SK-N-SH (cell line): ENCODE data around the gene LAMC2. TPM values are rescaled to one million over a fixed set of nuclear protein-coding genes. Genes with fewer than 3 reads are reported as not detected.

ENCODE experiments used
- CTCF ChIA-PET: fragments of 300-600, 350-600 bp; formaldehyde crosslinking; extraction: SDS; loops from one replicate; lab custom pipeline; 2021; lab: Yijun Ruan, JAX
- POLR2A ChIA-PET: fragments of 350-600 bp; sonication (Branson Sonifier 250); formaldehyde crosslinking; extraction: SDS; loops from one replicate; lab custom pipeline; 2020; ENCODE audit warnings: antibody characterized with exemption, inconsistent platforms; lab: Yijun Ruan, JAX
- DNase-seq: peaks from one replicate; pipeline ENCODE4 v3.0.0; 2012
- H2AFZ ChIP-seq: fragments of 200-600 bp; sonication (generic); 2 replicates; pipeline ENCODE4 v1.8.1; 2016; ENCODE audit warnings: antibody characterized with exemption, mild to moderate bottlenecking, low read depth
- H3F3A ChIP-seq: fragments of 200-600 bp; sonication (generic); replicated peaks from 2 replicates; pipeline ENCODE3; 2016; ENCODE audit warnings: antibody characterized with exemption, mild to moderate bottlenecking; ENCODE audit not compliant: insufficient read depth
- H3K27ac ChIP-seq, 2 experiments: fragments of 200-500 bp in 1 of 2; fragments of 200-600 bp in 1 of 2; sonication (Bioruptor generic) in 1 of 2; sonication (generic), shearing (Covaris generic) in 1 of 2; 2 replicates each; pipeline versions ENCODE4 v1.5.1 to v1.6.1; 2014 to 2016; ENCODE audit warnings: low read depth in 2 of 2, inconsistent platforms in 1 of 2, low read length in 1 of 2, mild to moderate bottlenecking in 1 of 2, mixed read lengths in 1 of 2
- H3K27me3 ChIP-seq: fragments of 200-600 bp; sonication (generic), shearing (Covaris generic); 2 replicates; pipeline ENCODE4 v1.6.1; 2016; ENCODE audit warnings: mixed run types; ENCODE audit not compliant: insufficient read depth
- H3K36me3 ChIP-seq, 2 experiments: fragments of 200-500 bp in 1 of 2; fragments of 200-600 bp in 1 of 2; sonication (Bioruptor generic) in 1 of 2; sonication (generic) in 1 of 2; replicated peaks in 1 of 2; 2 replicates each; pipeline versions ENCODE3 to v1.5.1; 2014 to 2016; ENCODE audit warnings: low read length in 1 of 2, mild to moderate bottlenecking in 1 of 2; ENCODE audit not compliant: insufficient read depth in 2 of 2, control insufficient read depth in 1 of 2
- H3K4me1 ChIP-seq, 2 experiments: fragments of 200-500 bp in 1 of 2; fragments of 200-600 bp in 1 of 2; sonication (Bioruptor generic) in 1 of 2; sonication (generic), shearing (Covaris generic) in 1 of 2; 2 replicates each; pipeline versions ENCODE4 v1.5.1 to v1.6.1; 2014 to 2016; ENCODE audit warnings: low read depth in 1 of 2, low read length in 1 of 2, mixed run types in 1 of 2; ENCODE audit not compliant: insufficient read depth in 2 of 2, control insufficient read depth in 1 of 2
- H3K4me2 ChIP-seq: fragments of 200-600 bp; sonication (generic), shearing (Covaris generic); 2 replicates; pipeline ENCODE4 v1.6.1; 2017; ENCODE audit warnings: mixed run types
- H3K4me3 ChIP-seq, 2 experiments: fragments of 200-500 bp in 1 of 2; fragments of 200-600 bp in 1 of 2; sonication (Bioruptor generic) in 1 of 2; sonication (generic), shearing (Covaris generic) in 1 of 2; 2 replicates each; pipeline versions ENCODE4 v1.5.1 to v1.8.1; 2014 to 2016; ENCODE audit warnings: low read depth in 2 of 2, inconsistent platforms in 1 of 2, low read length in 1 of 2, mild to moderate bottlenecking in 1 of 2, mixed read lengths in 1 of 2, moderate library complexity in 1 of 2
- H3K79me2 ChIP-seq: fragments of 200-600 bp; sonication (generic); 2 replicates; pipeline ENCODE4 v1.8.1; 2017; ENCODE audit warnings: mild to moderate bottlenecking; ENCODE audit not compliant: insufficient read depth
- H3K9ac ChIP-seq: fragments of 200-600 bp; sonication (generic); 2 replicates; pipeline ENCODE4 v1.6.1; 2017; ENCODE audit warnings: mixed run types
- H3K9me2 ChIP-seq: fragments of 200-600 bp; sonication (generic); 2 replicates; pipeline ENCODE4 v1.6.1; 2017; ENCODE audit warnings: mixed run types
- H3K9me3 ChIP-seq: fragments of 200-600 bp; sonication (generic); 2 replicates; pipeline ENCODE4 v1.6.1; 2017; ENCODE audit warnings: mixed run types, mild to moderate bottlenecking, moderate library complexity
- H4K20me1 ChIP-seq: fragments of 200-600 bp; sonication (generic); 2 replicates; pipeline ENCODE4 v1.6.1; 2017; ENCODE audit warnings: mild to moderate bottlenecking, mixed run types; ENCODE audit not compliant: insufficient read depth
- ELF1 ChIP-seq: IDR thresholded peaks from 2 replicates; pipeline ENCODE4 v1.4.0; 2012
- FOSL2 ChIP-seq: IDR thresholded peaks from 2 replicates; pipeline ENCODE4 v1.4.0; 2012; ENCODE audit warnings: low read depth, mild to moderate bottlenecking, moderate library complexity, borderline replicate concordance
- FOXJ3 ChIP-seq: sonication (generic); formaldehyde crosslinking; IDR thresholded peaks from 2 replicates; pipeline ENCODE4 v1.5.1; 2020; ENCODE audit warnings: mild to moderate bottlenecking, missing genetic modification reagents
- GABPA ChIP-seq: IDR thresholded peaks from 2 replicates; pipeline ENCODE4 v1.4.0; 2012; ENCODE audit warnings: low read depth, mild to moderate bottlenecking
- MXI1 ChIP-seq: IDR thresholded peaks from 2 replicates; pipeline ENCODE4 v1.6.1; 2012; ENCODE audit warnings: mild to moderate bottlenecking, low read depth, low read length, improper control_type of control experiment
- NFIC ChIP-seq: IDR thresholded peaks from 2 replicates; pipeline ENCODE4 v1.4.0; 2012; ENCODE audit warnings: borderline replicate concordance
- NRF1 ChIP-seq: IDR thresholded peaks from 2 replicates; pipeline ENCODE4 v1.6.1; 2012; ENCODE audit warnings: low read depth, mild to moderate bottlenecking, low read length
- POLR2AphosphoS5 ChIP-seq: IDR thresholded peaks from 2 replicates; pipeline ENCODE4 v1.6.1; 2012; ENCODE audit warnings: low read depth, low read length
- RCOR1 ChIP-seq: fragments of 150-350 bp; IDR thresholded peaks from 2 replicates; pipeline ENCODE4 v1.6.1; 2017; ENCODE audit warnings: antibody characterized with exemption, low read length
- RFX5 ChIP-seq: IDR thresholded peaks from 2 replicates; pipeline ENCODE4 v1.6.1; 2012; ENCODE audit warnings: mild to moderate bottlenecking, improper control_type of control experiment, low read length
- RXRA ChIP-seq: IDR thresholded peaks from 2 replicates; pipeline ENCODE4 v1.4.0; 2012; ENCODE audit warnings: low read depth, mild to moderate bottlenecking, borderline replicate concordance
- SIN3A ChIP-seq: IDR thresholded peaks from 2 replicates; pipeline ENCODE4 v1.6.1; 2012; ENCODE audit warnings: low read depth, mild to moderate bottlenecking, low read length, moderate library complexity, borderline replicate concordance
- SMC3 ChIP-seq: IDR thresholded peaks from 2 replicates; pipeline ENCODE4 v1.6.1; 2012; ENCODE audit warnings: low read depth, low read length, improper control_type of control experiment
- TAF1 ChIP-seq: IDR thresholded peaks from 2 replicates; pipeline ENCODE4 v1.6.1; 2012; ENCODE audit warnings: low read depth, mild to moderate bottlenecking, low read length, moderate library complexity, borderline replicate concordance
- TCF12 ChIP-seq: IDR thresholded peaks from 2 replicates; pipeline ENCODE4 v1.4.0; 2012
- YY1 ChIP-seq: IDR thresholded peaks from 2 replicates; pipeline ENCODE4 v1.4.0; 2012; ENCODE audit warnings: low read depth, mild to moderate bottlenecking
- WGBS: methylation state at CpG from one replicate; pipeline ENCODE4 v1.1.6; 2017; ENCODE audit warnings: low lambda C conversion rate; 5-methylcytosine and 5-hydroxymethylcytosine counted together
- polyA plus RNA-seq, 3 experiments: library from polyadenylated mRNA; depleted of rRNA; stranded (reverse); fragments of >200 nt; gene quantifications; 2 replicates each; pipeline ENCODE4 v1.2.3, GENCODE V29; 2012
- TF ChIP-seq, protein P1 (sequence below): IDR thresholded peaks from 2 replicates; pipeline ENCODE4 v1.4.0; 2012; ENCODE audit warnings: low read depth, borderline replicate concordance
- TF ChIP-seq, protein P2 (sequence below): fragments of 200-600 bp; sonication (generic); IDR thresholded peaks from 2 replicates; pipeline ENCODE4 v1.6.1; 2017; ENCODE audit warnings: antibody characterized with exemption, mild to moderate bottlenecking, moderate library complexity
- TF ChIP-seq, protein P3 (sequence below): IDR thresholded peaks from 2 replicates; pipeline ENCODE4 v1.6.1; 2012; ENCODE audit warnings: mild to moderate bottlenecking, low read depth, low read length, moderate library complexity
- TF ChIP-seq, protein P4 (sequence below): IDR thresholded peaks from 2 replicates; pipeline ENCODE4 v1.4.0; 2012; ENCODE audit warnings: low read depth
- TF ChIP-seq, protein P5 (sequence below): IDR thresholded peaks from 2 replicates; pipeline ENCODE4 v1.4.0; 2012; ENCODE audit warnings: low read depth, borderline replicate concordance
- TF ChIP-seq, protein P6 (sequence below): IDR thresholded peaks from 2 replicates; pipeline ENCODE4; 2012

Gene LAMC2
- polyA plus RNA-seq, 1 of the 3 experiments (the other 2 are of a cell fraction): 0.15 TPM

DNA sequence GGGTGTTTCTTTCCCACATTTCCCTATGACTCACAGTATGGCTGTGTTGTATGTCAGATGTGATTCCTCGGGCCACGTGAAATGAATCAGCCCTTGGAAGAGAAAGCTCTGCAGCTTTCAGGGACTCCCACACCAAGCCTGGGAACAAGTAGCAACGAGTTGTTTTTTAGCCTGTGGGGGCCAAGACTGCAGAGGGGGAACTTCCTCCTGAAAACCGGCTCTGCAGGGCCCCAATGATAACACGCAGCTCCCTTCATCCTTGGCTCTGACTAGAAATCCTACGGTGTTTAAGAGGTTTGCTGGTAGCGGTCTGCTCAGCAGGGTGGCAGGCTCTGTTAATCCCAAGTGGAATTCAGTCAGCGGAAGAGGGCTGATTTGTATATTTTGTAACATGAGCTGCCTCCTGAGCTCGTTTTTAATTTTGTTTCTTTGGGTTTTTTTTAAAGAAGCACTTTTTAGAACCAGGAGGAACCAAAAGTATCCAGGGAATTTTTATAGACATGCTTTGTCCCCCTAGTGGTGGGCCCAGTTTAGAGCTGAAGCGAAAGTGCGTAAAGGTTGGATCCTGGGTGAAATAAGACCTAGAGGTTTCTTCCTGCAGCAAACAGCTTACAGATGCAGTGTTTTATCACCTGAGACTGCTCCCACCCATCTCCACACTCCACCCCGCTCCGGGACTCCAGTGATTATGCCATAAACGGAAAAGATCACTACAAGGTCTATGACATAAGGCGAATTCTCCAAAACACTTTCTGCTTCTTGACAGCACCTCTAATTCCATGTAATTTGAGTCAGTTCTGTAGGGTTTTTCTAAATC, 48.8 kb downstream of the LAMC2 start:
- POLR2A ChIA-PET: no interaction called here
- Histone ChIP-seq H3K9me3 (no peaks in the 10 kb centered on the region), H3K9ac (peak overlapping the region; percentile 74; the same call in 1 of the 2 replicates), H3K27me3 (no peaks in the 10 kb centered on the region), H3K4me3 (peak overlapping the region; percentile 44 to 63), H3K9me2 (no peaks in the 10 kb centered on the region), H2AFZ (peak overlapping the region; percentile 80), H3K27ac (peak overlapping the region; percentile 86 to 98), H3K4me2 (peak overlapping the region; percentile 81), H3K36me3 (no peaks in the 10 kb centered on the region), H3F3A (peaks cover 30% of the 10 kb centered on the region), H3K79me2 (no peaks in the 10 kb centered on the region), H3K4me1 (peaks cover 6 to 23% of the 10 kb centered on the region in 2 experiments; a peak in 2 of 4 replicates), H4K20me1 (no peaks in the 10 kb centered on the region)
- CTCF ChIA-PET: interaction anchor here (0.7 to 2.7 kb wide), 15 partner anchors 8 to 286 kb away, joined by 3 to 11 read pairs (median 4); no protein-coding TSS in a partner anchor
- peak; percentile 27 for DNase-seq
- 46% methylated on average over 15 of the region's 15 CpGs for WGBS
- TF ChIP-seq, protein P1, sequence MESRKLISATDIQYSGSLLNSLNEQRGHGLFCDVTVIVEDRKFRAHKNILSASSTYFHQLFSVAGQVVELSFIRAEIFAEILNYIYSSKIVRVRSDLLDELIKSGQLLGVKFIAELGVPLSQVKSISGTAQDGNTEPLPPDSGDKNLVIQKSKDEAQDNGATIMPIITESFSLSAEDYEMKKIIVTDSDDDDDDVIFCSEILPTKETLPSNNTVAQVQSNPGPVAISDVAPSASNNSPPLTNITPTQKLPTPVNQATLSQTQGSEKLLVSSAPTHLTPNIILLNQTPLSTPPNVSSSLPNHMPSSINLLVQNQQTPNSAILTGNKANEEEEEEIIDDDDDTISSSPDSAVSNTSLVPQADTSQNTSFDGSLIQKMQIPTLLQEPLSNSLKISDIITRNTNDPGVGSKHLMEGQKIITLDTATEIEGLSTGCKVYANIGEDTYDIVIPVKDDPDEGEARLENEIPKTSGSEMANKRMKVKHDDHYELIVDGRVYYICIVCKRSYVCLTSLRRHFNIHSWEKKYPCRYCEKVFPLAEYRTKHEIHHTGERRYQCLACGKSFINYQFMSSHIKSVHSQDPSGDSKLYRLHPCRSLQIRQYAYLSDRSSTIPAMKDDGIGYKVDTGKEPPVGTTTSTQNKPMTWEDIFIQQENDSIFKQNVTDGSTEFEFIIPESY: 0 out of 2 replicates have a peak, but pooled peaks have one; percentile 25
- TF ChIP-seq GABPA (no peak), RCOR1 (no peak), SIN3A (peak; percentile 81), RFX5 (no peak), RXRA (peak; percentile 68; the same call in 1 of the 2 replicates), SMC3 (peak; percentile 31), FOSL2 (peak; percentile 95), TCF12 (peak; percentile 86), NFIC (peak; percentile 87), FOXJ3 (CRISPR knock-in tag) (no peak), TAF1 (peak; percentile 23; the same call in 1 of the 2 replicates), MXI1 (peak; percentile 37; the same call in 1 of the 2 replicates), ELF1 (no peak), YY1 (0 out of 2 replicates have a peak, but pooled peaks have one; percentile 9), POLR2AphosphoS5 (peak; percentile 32; the same call in 1 of the 2 replicates), NRF1 (no peak)
- TF ChIP-seq, protein P2, sequence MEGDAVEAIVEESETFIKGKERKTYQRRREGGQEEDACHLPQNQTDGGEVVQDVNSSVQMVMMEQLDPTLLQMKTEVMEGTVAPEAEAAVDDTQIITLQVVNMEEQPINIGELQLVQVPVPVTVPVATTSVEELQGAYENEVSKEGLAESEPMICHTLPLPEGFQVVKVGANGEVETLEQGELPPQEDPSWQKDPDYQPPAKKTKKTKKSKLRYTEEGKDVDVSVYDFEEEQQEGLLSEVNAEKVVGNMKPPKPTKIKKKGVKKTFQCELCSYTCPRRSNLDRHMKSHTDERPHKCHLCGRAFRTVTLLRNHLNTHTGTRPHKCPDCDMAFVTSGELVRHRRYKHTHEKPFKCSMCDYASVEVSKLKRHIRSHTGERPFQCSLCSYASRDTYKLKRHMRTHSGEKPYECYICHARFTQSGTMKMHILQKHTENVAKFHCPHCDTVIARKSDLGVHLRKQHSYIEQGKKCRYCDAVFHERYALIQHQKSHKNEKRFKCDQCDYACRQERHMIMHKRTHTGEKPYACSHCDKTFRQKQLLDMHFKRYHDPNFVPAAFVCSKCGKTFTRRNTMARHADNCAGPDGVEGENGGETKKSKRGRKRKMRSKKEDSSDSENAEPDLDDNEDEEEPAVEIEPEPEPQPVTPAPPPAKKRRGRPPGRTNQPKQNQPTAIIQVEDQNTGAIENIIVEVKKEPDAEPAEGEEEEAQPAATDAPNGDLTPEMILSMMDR: peak; percentile 90
- TF ChIP-seq, protein P3, sequence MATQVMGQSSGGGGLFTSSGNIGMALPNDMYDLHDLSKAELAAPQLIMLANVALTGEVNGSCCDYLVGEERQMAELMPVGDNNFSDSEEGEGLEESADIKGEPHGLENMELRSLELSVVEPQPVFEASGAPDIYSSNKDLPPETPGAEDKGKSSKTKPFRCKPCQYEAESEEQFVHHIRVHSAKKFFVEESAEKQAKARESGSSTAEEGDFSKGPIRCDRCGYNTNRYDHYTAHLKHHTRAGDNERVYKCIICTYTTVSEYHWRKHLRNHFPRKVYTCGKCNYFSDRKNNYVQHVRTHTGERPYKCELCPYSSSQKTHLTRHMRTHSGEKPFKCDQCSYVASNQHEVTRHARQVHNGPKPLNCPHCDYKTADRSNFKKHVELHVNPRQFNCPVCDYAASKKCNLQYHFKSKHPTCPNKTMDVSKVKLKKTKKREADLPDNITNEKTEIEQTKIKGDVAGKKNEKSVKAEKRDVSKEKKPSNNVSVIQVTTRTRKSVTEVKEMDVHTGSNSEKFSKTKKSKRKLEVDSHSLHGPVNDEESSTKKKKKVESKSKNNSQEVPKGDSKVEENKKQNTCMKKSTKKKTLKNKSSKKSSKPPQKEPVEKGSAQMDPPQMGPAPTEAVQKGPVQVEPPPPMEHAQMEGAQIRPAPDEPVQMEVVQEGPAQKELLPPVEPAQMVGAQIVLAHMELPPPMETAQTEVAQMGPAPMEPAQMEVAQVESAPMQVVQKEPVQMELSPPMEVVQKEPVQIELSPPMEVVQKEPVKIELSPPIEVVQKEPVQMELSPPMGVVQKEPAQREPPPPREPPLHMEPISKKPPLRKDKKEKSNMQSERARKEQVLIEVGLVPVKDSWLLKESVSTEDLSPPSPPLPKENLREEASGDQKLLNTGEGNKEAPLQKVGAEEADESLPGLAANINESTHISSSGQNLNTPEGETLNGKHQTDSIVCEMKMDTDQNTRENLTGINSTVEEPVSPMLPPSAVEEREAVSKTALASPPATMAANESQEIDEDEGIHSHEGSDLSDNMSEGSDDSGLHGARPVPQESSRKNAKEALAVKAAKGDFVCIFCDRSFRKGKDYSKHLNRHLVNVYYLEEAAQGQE: 0 out of 2 replicates have a peak, but pooled peaks have one; percentile 42
- TF ChIP-seq, protein P4, sequence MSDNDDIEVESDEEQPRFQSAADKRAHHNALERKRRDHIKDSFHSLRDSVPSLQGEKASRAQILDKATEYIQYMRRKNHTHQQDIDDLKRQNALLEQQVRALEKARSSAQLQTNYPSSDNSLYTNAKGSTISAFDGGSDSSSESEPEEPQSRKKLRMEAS: peak; percentile 87
- TF ChIP-seq, protein P5, sequence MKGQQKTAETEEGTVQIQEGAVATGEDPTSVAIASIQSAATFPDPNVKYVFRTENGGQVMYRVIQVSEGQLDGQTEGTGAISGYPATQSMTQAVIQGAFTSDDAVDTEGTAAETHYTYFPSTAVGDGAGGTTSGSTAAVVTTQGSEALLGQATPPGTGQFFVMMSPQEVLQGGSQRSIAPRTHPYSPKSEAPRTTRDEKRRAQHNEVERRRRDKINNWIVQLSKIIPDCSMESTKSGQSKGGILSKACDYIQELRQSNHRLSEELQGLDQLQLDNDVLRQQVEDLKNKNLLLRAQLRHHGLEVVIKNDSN: peak; percentile 50; the same call in 1 of the 2 replicates
- TF ChIP-seq, protein P6, sequence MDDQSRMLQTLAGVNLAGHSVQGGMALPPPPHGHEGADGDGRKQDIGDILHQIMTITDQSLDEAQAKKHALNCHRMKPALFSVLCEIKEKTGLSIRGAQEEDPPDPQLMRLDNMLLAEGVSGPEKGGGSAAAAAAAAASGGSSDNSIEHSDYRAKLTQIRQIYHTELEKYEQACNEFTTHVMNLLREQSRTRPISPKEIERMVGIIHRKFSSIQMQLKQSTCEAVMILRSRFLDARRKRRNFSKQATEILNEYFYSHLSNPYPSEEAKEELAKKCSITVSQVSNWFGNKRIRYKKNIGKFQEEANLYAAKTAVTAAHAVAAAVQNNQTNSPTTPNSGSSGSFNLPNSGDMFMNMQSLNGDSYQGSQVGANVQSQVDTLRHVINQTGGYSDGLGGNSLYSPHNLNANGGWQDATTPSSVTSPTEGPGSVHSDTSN: peak; percentile 77
